Epidermal melanocyte (primary cell): ENCODE measurements around the gene HOXC9.
A peak's percentile ranks its signal among the peaks of the same experiment; 100 is the strongest.

Source experiments
- DNase-seq: peaks from one replicate; pipeline ENCODE4 v3.0.0; 2011; ENCODE audit warnings: low spot score; ENCODE audit not compliant: insufficient read length

The HOXC9 gene

GRCh38 chr12:54001283-54002187 lies 1.6 kb downstream of the HOXC9 start:
- DNase-seq = no peak

GRCh38 chr12:54002278-54002914 lies 2.4 kb downstream of the HOXC9 start:
- no peak for DNase-seq

GRCh38 chr12:54002915-54003389 lies 3.0 kb downstream of the HOXC9 start:
- no peak for DNase-seq

- DNase-seq = no peak
Measured at GRCh38 chr12:54003625-54004024, 3.7 kb downstream of the HOXC9 start.

GRCh38 chr12:54004063-54004840 lies 4.3 kb downstream of the HOXC9 start:
- no peak for DNase-seq

- DNase-seq = no peak
Measured at GRCh38 chr12:54004841-54005530, 5.0 kb downstream of the HOXC9 start.

GRCh38 chr12:54005531-54005852 lies 5.5 kb downstream of the HOXC9 start:
- DNase-seq = no peak

- DNase-seq = peak; percentile 91
Measured at GRCh38 chr12:54005853-54006558, 6.0 kb downstream of the HOXC9 start.

GRCh38 chr12:54006559-54007220 lies 6.7 kb downstream of the HOXC9 start:
- no peak for DNase-seq

- DNase-seq = no peak
Measured at GRCh38 chr12:54007538-54008259, 7.7 kb downstream of the HOXC9 start.

GRCh38 chr12:54008260-54008552 lies 8.2 kb downstream of the HOXC9 start:
- DNase-seq = no peak

- DNase-seq = no peak
Measured at GRCh38 chr12:54009171-54010052, 9.5 kb downstream of the HOXC9 start.

- no peak for DNase-seq
Measured at GRCh38 chr12:54010053-54010971, 10.4 kb downstream of the HOXC9 start.

GRCh38 chr12:54010972-54011664 lies 11.2 kb downstream of the HOXC9 start:
- DNase-seq = no peak

- no peak for DNase-seq
Measured at GRCh38 chr12:54011665-54012532, 11.9 kb downstream of the HOXC9 start.
